Vagina (tissue), 2 donors: Measurements from ENCODE around the gene MAGEH1. TPM values are rescaled to one million over a fixed set of nuclear protein-coding genes. Genes with fewer than 3 reads are reported as not detected.
"Not testable (repeated sequence)": the region's sequence is repeated elsewhere in the genome, so short reads cannot be mapped to it uniquely, and the experiment has no call there.

Experiments
- DNase-seq, 2 donors: peaks; one replicate each; pipeline ENCODE4 v3.0.0-alpha.2; 2017; ENCODE audit errors: extremely low spot score in 2 of 2
- H3K27ac ChIP-seq: fragments of 200-600 bp; sonication (generic); one replicate; pipeline ENCODE4 v1.5.1; 2019
- H3K27me3 ChIP-seq: fragments of 200-600 bp; sonication (generic); one replicate; pipeline ENCODE4 v1.5.1; 2019
- H3K36me3 ChIP-seq, 2 donors: fragments of 200-600 bp; sonication (generic); one replicate each; pipeline ENCODE4 v1.5.1; 2017 to 2019
- H3K4me1 ChIP-seq: fragments of 200-600 bp; sonication (generic); one replicate; pipeline ENCODE4 v1.5.1; 2019
- H3K4me3 ChIP-seq, 2 donors: fragments of 200-600 bp; sonication (generic); 1 replicate in 1 of 2; 2 replicates in 1 of 2; pipeline ENCODE4 v1.5.1; 2016 to 2019
- H3K9me3 ChIP-seq: fragments of 200-600 bp; sonication (generic); one replicate; pipeline ENCODE4 v1.5.1; 2019
- CTCF ChIP-seq, 3 experiments: fragments of 450-650 bp in 2 of 3; fragments of 200-600 bp in 1 of 3; sonication (generic) in 1 of 3; IDR thresholded peaks; one replicate each; pipeline ENCODE4 v1.5.1; 2017 to 2019; ENCODE audit warnings: antibody characterized with exemption in 3 of 3, mild to moderate bottlenecking in 2 of 3, moderate library complexity in 2 of 3
- POLR2A ChIP-seq, 2 donors: fragments of 450-650 bp; IDR thresholded peaks; one replicate each; pipeline ENCODE4 v1.6.1; 2017; ENCODE audit warnings: antibody characterized with exemption in 2 of 2, mild to moderate bottlenecking in 2 of 2, moderate library complexity in 2 of 2
- POLR2AphosphoS5 ChIP-seq, 2 donors: sonication (generic); formaldehyde crosslinking; IDR thresholded peaks; one replicate each; pipeline ENCODE4 v1.9.0; 2017; ENCODE audit warnings: antibody characterized with exemption in 2 of 2, mild to moderate bottlenecking in 2 of 2, low read depth in 1 of 2; ENCODE audit not compliant: insufficient read depth in 1 of 2
- intact Hi-C: fragments of 100-400 bp; cut with DNase I; formaldehyde crosslinking; loops from one replicate; pipeline ENCODE4 v1.15.1; 2023
- total RNA-seq: library from RNA; depleted of rRNA; stranded (reverse); fragments of >200 nt; gene quantifications from one replicate; pipeline ENCODE4 v1.2.3, GENCODE V29; 2016

Gene MAGEH1
- total RNA-seq, 1 donor from 2014 or later: 31.9 TPM

GRCh38 chrX:55452833-55453124 is 852 bp downstream of the MAGEH1 start:
- Histone ChIP-seq H3K27me3 (no peaks in the 10 kb centered on the region), H3K36me3 (no peaks in the 10 kb centered on the region), H3K27ac (peak overlapping the region; percentile 70), H3K4me3 (peak overlapping the region; percentile 55), H3K9me3 (no peaks in the 10 kb centered on the region), H3K4me1 (no peaks in the 10 kb centered on the region)
- intact Hi-C loops: no loop called here
- no peak for DNase-seq
- TF ChIP-seq POLR2AphosphoS5 (IDR thresholded peaks at IDR 0.05; ENCODE audit: insufficient read depth in 1 of 2, low read depth in 1 of 2) (no peak), CTCF (IDR thresholded peaks at IDR 0.05) (no peak), POLR2A (IDR thresholded peaks at IDR 0.05) (no peak)

- H3K4me3 ChIP-seq, H3K9me3 ChIP-seq, H3K27me3 ChIP-seq, DNase-seq, H3K4me1 ChIP-seq, H3K27ac ChIP-seq, intact Hi-C loops, H3K36me3 ChIP-seq: not testable (repeated sequence)
These were observed 3.8 kb downstream of the MAGEH1 start for GRCh38 chrX:55455708-55456107.

- H3K36me3 ChIP-seq, H3K9me3 ChIP-seq, H3K4me1 ChIP-seq, DNase-seq, H3K27ac ChIP-seq, H3K27me3 ChIP-seq, intact Hi-C loops, H3K4me3 ChIP-seq: not testable (repeated sequence)
These were observed 7.5 kb downstream of the MAGEH1 start for GRCh38 chrX:55459426-55459825.

GRCh38 chrX:55459926-55460325 is 8.0 kb downstream of the MAGEH1 start:
- H3K4me1 ChIP-seq, H3K36me3 ChIP-seq, H3K9me3 ChIP-seq, H3K4me3 ChIP-seq, H3K27ac ChIP-seq, intact Hi-C loops, DNase-seq, H3K27me3 ChIP-seq: not testable (repeated sequence)

GRCh38 chrX:55464050-55464449 is 12.1 kb downstream of the MAGEH1 start:
- DNase-seq, H3K27me3 ChIP-seq, intact Hi-C loops, H3K36me3 ChIP-seq, H3K9me3 ChIP-seq, H3K4me3 ChIP-seq, H3K4me1 ChIP-seq, H3K27ac ChIP-seq: not testable (repeated sequence)

- H3K4me3 ChIP-seq, H3K27ac ChIP-seq, H3K4me1 ChIP-seq, intact Hi-C loops, DNase-seq, H3K27me3 ChIP-seq, H3K36me3 ChIP-seq, H3K9me3 ChIP-seq: not testable (repeated sequence)
These were observed 13.2 kb downstream of the MAGEH1 start for GRCh38 chrX:55465108-55465507.

- H3K4me3 ChIP-seq, intact Hi-C loops, H3K4me1 ChIP-seq, H3K27ac ChIP-seq, H3K27me3 ChIP-seq, DNase-seq, H3K9me3 ChIP-seq, H3K36me3 ChIP-seq: not testable (repeated sequence)
These were observed 13.9 kb downstream of the MAGEH1 start for GRCh38 chrX:55465791-55466190.

GRCh38 chrX:55479956-55480355 is 28.0 kb downstream of the MAGEH1 start:
- H3K36me3 ChIP-seq, H3K27ac ChIP-seq, H3K4me3 ChIP-seq, H3K4me1 ChIP-seq, intact Hi-C loops, DNase-seq, H3K27me3 ChIP-seq, H3K9me3 ChIP-seq: not testable (repeated sequence)

- intact Hi-C loops: no loop called here
- H3K27me3 ChIP-seq: no peaks in the 10 kb centered on the region
- TF ChIP-seq POLR2A (IDR thresholded peaks at IDR 0.05) (no peak), POLR2AphosphoS5 (IDR thresholded peaks at IDR 0.05; ENCODE audit: insufficient read depth in 1 of 2, low read depth in 1 of 2) (no peak)
- DNase-seq: no peak
- no peaks in the 10 kb centered on the region for H3K36me3 ChIP-seq
- no peaks in the 10 kb centered on the region for H3K4me1 ChIP-seq
- no peaks in the 10 kb centered on the region for H3K9me3 ChIP-seq
- H3K27ac ChIP-seq: no peak overlapping the region
- no peak overlapping the region for H3K4me3 ChIP-seq
These were observed 28.6 kb downstream of the MAGEH1 start for GRCh38 chrX:55480390-55481062.
